OCI-M2 (cell line): ENCODE data around the gene ZAR1.

Source experiments
- DNase-seq: peaks from one replicate; lab custom pipeline; 2025; ENCODE audit not compliant: unreplicated experiment; lab: John Stamatoyannopoulos, UW

The ZAR1 gene

GRCh38 chr4:48489683-48490011 is 405 bp upstream of the ZAR1 start:
- no peak for DNase-seq

- DNase-seq: no peak
Observed at GRCh38 chr4:48490680-48491513, 845 bp downstream of the ZAR1 start.

GRCh38 chr4:48491514-48492176 is 1.6 kb downstream of the ZAR1 start:
- no peak for DNase-seq

DNA sequence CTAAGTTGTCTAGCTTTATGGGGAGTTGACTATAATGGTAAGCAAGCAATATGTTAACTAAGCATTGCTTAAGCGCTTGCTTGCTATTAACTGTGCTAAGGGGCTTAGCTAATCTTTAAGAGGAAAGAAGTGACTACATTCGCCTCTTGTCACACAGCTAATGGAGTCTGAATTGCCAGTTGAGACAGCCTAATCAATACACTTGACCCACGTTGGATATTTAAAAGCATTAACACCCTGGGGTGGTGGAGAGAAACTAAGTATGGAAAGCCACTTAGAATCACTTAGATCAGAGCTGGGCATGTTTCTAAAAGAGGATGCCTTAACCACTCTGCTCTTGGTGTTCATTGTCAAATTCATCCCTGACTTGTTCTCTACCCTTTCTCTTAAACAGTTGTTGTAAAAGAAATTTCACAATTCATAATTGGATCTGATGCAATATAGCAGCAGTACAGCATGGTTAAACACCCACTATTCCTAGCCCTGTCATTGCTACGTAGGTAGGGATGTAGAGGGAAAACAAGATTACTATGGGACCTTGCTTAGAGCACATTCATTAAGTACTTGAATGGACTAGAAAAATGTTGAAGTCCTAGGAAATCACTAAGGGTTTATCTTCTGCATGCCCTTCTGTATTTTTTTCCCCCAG is 3.5 kb downstream of the ZAR1 start:
- DNase-seq: no peak

GRCh38 chr4:48495941-48496340 is 5.9 kb downstream of the ZAR1 start:
- DNase-seq: no peak

DNA sequence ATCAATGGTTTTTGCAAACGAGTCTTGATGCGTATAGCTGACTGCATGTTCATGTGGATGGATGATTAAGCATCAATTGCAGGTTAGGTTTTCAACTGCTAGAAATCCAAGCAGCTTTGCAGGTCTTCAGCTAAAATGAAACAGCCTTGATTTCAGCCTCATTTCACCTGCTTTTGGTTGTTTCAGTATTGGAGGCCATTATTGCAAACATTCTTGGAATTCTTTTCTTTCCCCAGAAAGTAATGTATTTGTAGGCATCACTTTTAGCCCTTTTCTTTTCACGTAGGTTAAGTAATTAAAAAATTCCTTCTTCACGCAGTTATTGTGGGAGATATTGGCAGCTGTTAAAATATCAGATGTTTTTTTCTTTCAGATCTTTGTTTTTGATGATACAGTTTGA is 8.8 kb downstream of the ZAR1 start:
- no peak for DNase-seq

DNA sequence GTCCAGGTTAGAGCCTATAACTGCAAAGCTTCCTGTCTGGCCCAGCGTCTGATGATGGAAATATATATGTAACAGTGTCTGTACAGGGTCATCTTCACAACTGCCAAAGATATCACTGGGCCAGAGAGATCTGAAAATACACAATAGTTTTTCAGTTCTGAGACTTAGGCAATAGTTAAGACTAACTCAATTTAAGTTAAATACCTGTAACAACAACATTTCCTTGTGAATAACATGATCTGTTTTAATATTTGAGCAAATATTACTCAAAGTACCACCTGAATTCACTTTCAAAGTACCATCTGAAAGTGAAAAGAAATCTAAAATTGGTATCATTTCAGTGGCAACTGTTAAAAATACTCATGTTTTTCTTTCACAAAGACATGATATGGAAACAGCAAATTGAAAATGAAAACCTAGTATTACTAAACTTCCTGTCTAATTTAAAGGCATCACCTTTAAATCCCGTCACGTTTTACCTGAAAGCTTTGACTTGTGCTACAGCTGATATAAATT is 9.6 kb downstream of the ZAR1 start:
- DNase-seq: no peak

- DNase-seq: no peak
Observed at GRCh38 chr4:48503233-48504025, 13.4 kb downstream of the ZAR1 start.

DNA sequence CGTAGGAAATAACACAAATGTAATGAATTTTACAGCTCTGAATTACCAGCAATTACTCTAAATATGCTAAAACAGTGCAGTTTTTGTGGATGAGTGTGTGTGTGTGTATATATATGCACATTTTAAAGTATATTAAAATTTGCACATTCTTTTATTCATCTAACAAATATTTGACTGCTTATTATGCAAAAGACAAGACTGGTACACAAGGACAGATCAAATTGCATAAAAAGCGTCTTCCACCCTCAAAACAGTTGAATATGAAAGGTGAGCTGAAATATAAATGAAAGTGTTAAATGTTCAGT is 13.9 kb downstream of the ZAR1 start:
- no peak for DNase-seq

GRCh38 chr4:48504352-48504751 is 14.3 kb downstream of the ZAR1 start:
- DNase-seq: no peak

DNA sequence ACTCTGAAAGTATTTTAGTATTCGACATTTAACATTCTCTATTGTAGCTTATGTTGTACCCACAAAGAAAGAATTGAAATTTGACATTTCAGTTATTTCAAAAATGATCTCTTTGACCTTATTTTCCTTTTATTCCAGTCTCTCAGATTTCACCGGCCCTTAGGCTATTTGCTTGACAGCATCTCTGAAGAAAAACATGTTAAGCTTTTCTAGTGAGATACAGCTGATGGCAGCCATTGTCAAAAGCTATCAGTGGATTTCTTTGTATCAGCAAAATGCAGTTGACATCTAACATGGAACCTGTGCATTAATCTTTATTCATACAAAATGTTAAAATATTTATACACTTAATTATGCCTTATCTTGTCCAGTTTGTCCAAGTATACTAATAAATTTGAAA is 16.7 kb downstream of the ZAR1 start:
- no peak for DNase-seq

DNA sequence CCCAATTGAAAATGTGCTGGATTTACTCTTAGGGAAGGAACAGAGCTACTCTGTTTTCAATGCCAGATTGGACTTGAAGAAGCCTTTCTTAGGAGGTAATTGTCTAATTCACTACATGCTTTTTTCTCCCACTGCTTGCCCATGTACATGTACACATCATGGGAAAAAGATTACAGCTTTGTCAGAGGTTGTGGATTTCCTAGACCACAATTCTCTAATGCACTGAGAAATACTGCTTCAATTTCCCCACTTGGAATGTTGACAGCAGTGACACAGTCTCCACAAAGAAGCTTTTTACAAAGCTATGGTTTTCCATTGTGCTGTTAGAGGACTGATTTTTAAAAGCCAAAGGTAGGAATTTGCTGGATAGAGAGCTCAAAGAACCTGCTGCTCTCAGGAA is 19.5 kb downstream of the ZAR1 start:
- no peak for DNase-seq

GRCh38 chr4:48518143-48518542 is 28.1 kb downstream of the ZAR1 start:
- no peak for DNase-seq

DNA sequence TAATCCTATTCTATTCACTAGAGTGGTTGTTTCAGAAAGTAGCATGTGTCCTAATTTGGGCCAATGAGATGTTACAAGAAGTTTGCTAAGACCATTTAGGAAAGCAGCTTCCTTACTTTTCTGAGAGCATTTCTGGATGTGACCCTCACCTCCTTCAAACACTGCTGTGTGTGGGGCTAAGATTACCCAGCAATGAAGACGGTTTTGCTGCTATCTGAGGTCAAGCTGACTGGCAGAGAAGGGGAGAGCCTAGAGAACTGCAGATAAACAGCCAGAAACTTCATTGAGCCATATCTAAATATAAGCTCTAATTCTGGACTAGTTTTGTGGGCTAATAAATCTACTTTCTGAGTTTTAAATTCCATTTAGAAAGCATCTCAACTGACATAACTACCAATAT is 36.4 kb downstream of the ZAR1 start:
- DNase-seq: no peak

DNA sequence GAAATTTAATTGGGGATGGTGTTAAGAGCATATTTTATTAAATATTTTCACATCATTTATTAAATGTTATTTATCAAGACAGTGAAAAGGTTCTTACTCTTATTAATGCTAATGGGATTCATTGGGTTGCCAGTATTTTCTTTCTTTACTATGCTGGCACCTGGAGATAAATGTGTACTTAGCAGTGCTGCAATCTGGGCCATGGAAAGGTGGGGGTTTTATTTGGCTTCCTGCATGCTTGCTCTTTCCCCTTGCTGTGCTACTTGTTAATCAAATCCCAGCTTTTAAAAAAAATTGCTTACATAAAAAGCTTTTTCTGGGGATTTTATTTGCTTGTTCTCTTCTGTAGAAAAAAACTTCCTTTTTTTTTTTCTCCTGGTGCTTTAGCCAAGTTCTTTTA is 48.3 kb downstream of the ZAR1 start:
- DNase-seq: no peak

DNA sequence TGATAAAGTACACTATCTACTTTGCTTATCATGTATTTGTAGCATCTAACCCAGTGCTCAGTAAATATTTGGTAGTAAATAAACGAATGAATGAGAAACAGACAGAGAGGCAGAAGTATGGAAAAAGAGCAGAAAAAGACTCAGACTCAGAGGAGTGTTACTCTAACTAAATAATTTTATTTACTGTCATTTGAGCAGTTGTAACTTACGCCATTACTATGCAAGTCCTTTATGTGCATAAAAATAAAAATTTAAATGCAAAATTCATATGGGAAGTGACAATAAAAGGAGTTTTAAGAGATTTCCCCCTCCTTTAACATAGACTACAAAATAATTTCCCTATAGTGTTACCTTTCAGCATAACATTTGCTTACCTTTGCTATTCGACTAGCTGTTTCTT is 49.5 kb downstream of the ZAR1 start:
- DNase-seq: no peak

DNA sequence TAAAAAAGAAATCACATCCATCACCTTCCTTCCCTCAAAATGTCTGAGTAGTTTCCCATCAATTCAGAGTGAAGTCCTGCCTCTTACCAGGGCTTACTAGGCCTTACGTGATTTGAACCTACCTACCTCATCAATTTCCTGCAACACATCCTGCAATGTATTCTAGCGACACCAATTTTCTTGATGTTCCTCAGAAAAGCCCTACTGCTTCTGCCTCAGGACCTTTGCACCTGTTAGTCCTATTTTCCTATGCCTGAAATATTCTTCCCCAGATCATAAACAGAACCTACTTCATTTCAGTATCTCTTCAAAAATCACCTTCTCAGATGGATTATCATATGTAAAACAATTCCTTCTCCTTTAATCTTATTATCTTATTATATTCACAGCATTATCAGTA is 52.8 kb downstream of the ZAR1 start:
- no peak for DNase-seq

DNA sequence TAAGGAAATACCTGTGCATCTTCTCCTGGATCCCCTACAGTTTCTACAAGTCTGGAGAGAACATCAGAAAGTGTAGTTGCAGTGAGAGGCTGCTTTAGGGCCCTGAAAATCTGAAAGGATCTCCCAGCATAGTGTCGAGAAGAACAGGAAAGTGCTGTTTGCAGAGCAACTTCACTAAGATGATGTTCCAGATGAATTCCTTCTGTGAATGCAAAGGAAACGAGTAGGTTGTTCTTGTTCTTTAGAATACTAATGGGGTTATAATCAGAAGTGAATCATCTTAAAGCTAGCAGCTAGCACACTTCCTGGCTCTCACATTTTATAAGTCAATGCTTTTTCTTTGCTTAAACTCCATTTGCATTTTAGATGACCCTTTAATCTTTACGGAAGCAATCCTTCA is 53.7 kb downstream of the ZAR1 start:
- no peak for DNase-seq
